Measurements from ENCODE around the gene HEBP1. TPM values are rescaled to one million over a fixed set of nuclear protein-coding genes. Genes with fewer than 3 reads are reported as not detected.

HEBP1 gene
- total RNA-seq, 6 experiments from 2014 or later = 45.8 to 100 (median 68.9) TPM

GRCh38 chr12:12938541-12938940 is 61.5 kb downstream of the HEBP1 start:
- no peaks in the 10 kb centered on the region for H3K27me3 ChIP-seq
- no peak for TF ChIP-seq POLR2A (IDR thresholded peaks at IDR 0.05)
- TF ChIP-seq CTCF (IDR thresholded peaks at IDR 0.05) = no peak
- no peak for ATAC-seq
- H3K4me3 ChIP-seq = no peak overlapping the region
- no peaks in the 10 kb centered on the region for H3K4me1 ChIP-seq
- intact Hi-C loops (cut with DNase I) = no loop called here
- no peaks in the 10 kb centered on the region for H3K9me3 ChIP-seq
- WGBS (ENCODE audit: insufficient coverage, low coverage, low lambda C conversion rate, missing lambda C conversion rate) = 80% methylated on average over 5 of the region's 5 CpGs
- H3K27ac ChIP-seq = no peak overlapping the region
- DNase-seq = no peak
- H3K36me3 ChIP-seq = no peaks in the 10 kb centered on the region

GRCh38 chr12:12936983-12937491 is 63.0 kb downstream of the HEBP1 start:
- no peaks in the 10 kb centered on the region for H3K36me3 ChIP-seq
- H3K27me3 ChIP-seq = no peaks in the 10 kb centered on the region
- no peak overlapping the region for H3K27ac ChIP-seq
- ATAC-seq (no peak), DNase-seq (no peak)
- H3K4me1 ChIP-seq = no peaks in the 10 kb centered on the region
- intact Hi-C loops (cut with DNase I) = no loop called here
- no peak for TF ChIP-seq POLR2A (IDR thresholded peaks at IDR 0.05)
- TF ChIP-seq CTCF (IDR thresholded peaks at IDR 0.05) = no peak
- 89% methylated on average over 6 of the region's 11 CpGs for WGBS (ENCODE audit: insufficient coverage, low coverage, low lambda C conversion rate, missing lambda C conversion rate)
- H3K9me3 ChIP-seq = no peaks in the 10 kb centered on the region
- no peak overlapping the region for H3K4me3 ChIP-seq

- ATAC-seq (no peak), DNase-seq (no peak)
- no peak overlapping the region for H3K4me3 ChIP-seq
- no peaks in the 10 kb centered on the region for H3K4me1 ChIP-seq
- WGBS (ENCODE audit: insufficient coverage, low coverage, low lambda C conversion rate, missing lambda C conversion rate) = 85% methylated on average over 7 of the region's 8 CpGs
- TF ChIP-seq CTCF (IDR thresholded peaks at IDR 0.05) (no peak), POLR2A (IDR thresholded peaks at IDR 0.05) (no peak)
- H3K27ac ChIP-seq = no peak overlapping the region
- intact Hi-C loops (cut with DNase I) = no loop called here
- H3K27me3 ChIP-seq = no peaks in the 10 kb centered on the region
- H3K9me3 ChIP-seq = no peaks in the 10 kb centered on the region
- no peaks in the 10 kb centered on the region for H3K36me3 ChIP-seq
Observed at GRCh38 chr12:12934556-12934955, 65.5 kb downstream of the HEBP1 start.

GRCh38 chr12:12933742-12934141 is 66.3 kb downstream of the HEBP1 start:
- ATAC-seq = no peak
- intact Hi-C loops (cut with DNase I) = no loop called here
- 88% methylated on average over 4 of the region's 4 CpGs for WGBS (ENCODE audit: insufficient coverage, low coverage, low lambda C conversion rate, missing lambda C conversion rate)

More at GRCh38 chr12:12933742-12934141, 66.3 kb downstream of the HEBP1 start:
- no peaks in the 10 kb centered on the region for H3K27me3 ChIP-seq
- no peak overlapping the region for H3K4me3 ChIP-seq
- no peaks in the 10 kb centered on the region for H3K9me3 ChIP-seq
- H3K36me3 ChIP-seq = no peaks in the 10 kb centered on the region
- TF ChIP-seq CTCF (IDR thresholded peaks at IDR 0.05) = no peak
- no peak for TF ChIP-seq POLR2A (IDR thresholded peaks at IDR 0.05)
- DNase-seq = no peak
- H3K27ac ChIP-seq = no peak overlapping the region
- no peaks in the 10 kb centered on the region for H3K4me1 ChIP-seq
